Ascending aorta (tissue), 2 donors: ENCODE measurements around the gene SGPL1. TPM values are rescaled to one million over a fixed set of nuclear protein-coding genes. Genes with fewer than 3 reads are reported as not detected.

Source experiments
- DNase-seq, 2 donors: peaks; one replicate each; pipeline ENCODE4 v3.0.0-alpha.2; 2019; ENCODE audit warnings: low spot score in 2 of 2
- H3K27ac ChIP-seq, 2 donors: fragments of 200-600 bp; sonication (generic); one replicate each; pipeline ENCODE4 v1.5.1; 2016 to 2017; ENCODE audit warnings: mild to moderate bottlenecking in 1 of 2
- H3K27me3 ChIP-seq: fragments of 200-600 bp; sonication (generic); one replicate; pipeline ENCODE4 v1.5.1; 2017
- H3K36me3 ChIP-seq, 2 donors: fragments of 200-600 bp; sonication (generic); one replicate each; pipeline ENCODE4 v1.5.1; 2016
- H3K4me1 ChIP-seq, 2 donors: fragments of 200-600 bp; sonication (generic); one replicate each; pipeline ENCODE4 v1.5.1; 2016 to 2017; ENCODE audit warnings: mild to moderate bottlenecking in 1 of 2
- H3K4me3 ChIP-seq, 2 donors: fragments of 200-600 bp; sonication (generic); one replicate each; pipeline ENCODE4 v1.5.1; 2016 to 2017; ENCODE audit warnings: mild to moderate bottlenecking in 1 of 2
- H3K9me3 ChIP-seq, 2 donors: fragments of 200-600 bp; sonication (generic); one replicate each; pipeline ENCODE4 v1.5.1; 2016
- intact Hi-C: fragments of 100-400 bp; cut with DNase I; formaldehyde crosslinking; loops from one replicate; pipeline ENCODE4 v1.15.1; 2023
- total RNA-seq: library from RNA; depleted of rRNA; stranded (reverse); fragments of >200 nt; gene quantifications from one replicate; pipeline ENCODE4 v1.1.0, GENCODE V29; 2016
- TF ChIP-seq, protein P1 (sequence below), 3 experiments: fragments of 200-600 bp in 2 of 3; fragments of 450-650 bp in 1 of 3; sonication (generic) in 2 of 3; IDR thresholded peaks; one replicate each; pipeline ENCODE4 v1.5.1; 2016 to 2019; ENCODE audit warnings: antibody characterized with exemption in 3 of 3, mild to moderate bottlenecking in 1 of 3, moderate library complexity in 1 of 3

Gene SGPL1
- total RNA-seq, 1 donor from 2014 or later: 6.2 TPM

DNA sequence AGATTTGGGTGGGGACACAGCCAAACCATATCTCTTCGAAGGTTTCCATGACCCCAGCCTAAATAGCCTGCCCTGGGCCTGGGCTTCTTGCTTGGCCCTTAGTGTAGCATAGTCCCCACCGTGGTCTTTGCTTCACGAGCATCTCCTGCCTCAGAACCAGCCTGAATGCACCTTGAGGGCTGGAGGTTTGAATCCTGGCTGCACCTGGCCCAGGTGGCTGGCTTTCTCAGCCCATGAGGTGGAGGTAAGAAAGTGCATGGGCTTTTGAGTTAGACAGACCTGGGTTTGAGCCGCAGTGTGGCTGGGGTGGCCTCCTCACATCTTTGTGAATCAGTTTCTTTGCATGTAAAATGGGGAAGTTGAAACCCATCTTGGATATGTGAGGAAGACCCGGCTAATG, 96.8 kb downstream of the SGPL1 start:
- no peak for DNase-seq
- H3K9me3 ChIP-seq: no peaks in the 10 kb centered on the region
- intact Hi-C loops: no loop called here
- no peaks in the 10 kb centered on the region for H3K27me3 ChIP-seq
- TF ChIP-seq, protein P1, sequence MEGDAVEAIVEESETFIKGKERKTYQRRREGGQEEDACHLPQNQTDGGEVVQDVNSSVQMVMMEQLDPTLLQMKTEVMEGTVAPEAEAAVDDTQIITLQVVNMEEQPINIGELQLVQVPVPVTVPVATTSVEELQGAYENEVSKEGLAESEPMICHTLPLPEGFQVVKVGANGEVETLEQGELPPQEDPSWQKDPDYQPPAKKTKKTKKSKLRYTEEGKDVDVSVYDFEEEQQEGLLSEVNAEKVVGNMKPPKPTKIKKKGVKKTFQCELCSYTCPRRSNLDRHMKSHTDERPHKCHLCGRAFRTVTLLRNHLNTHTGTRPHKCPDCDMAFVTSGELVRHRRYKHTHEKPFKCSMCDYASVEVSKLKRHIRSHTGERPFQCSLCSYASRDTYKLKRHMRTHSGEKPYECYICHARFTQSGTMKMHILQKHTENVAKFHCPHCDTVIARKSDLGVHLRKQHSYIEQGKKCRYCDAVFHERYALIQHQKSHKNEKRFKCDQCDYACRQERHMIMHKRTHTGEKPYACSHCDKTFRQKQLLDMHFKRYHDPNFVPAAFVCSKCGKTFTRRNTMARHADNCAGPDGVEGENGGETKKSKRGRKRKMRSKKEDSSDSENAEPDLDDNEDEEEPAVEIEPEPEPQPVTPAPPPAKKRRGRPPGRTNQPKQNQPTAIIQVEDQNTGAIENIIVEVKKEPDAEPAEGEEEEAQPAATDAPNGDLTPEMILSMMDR (IDR thresholded peaks at IDR 0.05): no peak
- no peak overlapping the region for H3K27ac ChIP-seq
- no peak overlapping the region for H3K4me3 ChIP-seq
- H3K36me3 ChIP-seq: no peaks in the 10 kb centered on the region
- H3K4me1 ChIP-seq: no peaks in the 10 kb centered on the region

DNA sequence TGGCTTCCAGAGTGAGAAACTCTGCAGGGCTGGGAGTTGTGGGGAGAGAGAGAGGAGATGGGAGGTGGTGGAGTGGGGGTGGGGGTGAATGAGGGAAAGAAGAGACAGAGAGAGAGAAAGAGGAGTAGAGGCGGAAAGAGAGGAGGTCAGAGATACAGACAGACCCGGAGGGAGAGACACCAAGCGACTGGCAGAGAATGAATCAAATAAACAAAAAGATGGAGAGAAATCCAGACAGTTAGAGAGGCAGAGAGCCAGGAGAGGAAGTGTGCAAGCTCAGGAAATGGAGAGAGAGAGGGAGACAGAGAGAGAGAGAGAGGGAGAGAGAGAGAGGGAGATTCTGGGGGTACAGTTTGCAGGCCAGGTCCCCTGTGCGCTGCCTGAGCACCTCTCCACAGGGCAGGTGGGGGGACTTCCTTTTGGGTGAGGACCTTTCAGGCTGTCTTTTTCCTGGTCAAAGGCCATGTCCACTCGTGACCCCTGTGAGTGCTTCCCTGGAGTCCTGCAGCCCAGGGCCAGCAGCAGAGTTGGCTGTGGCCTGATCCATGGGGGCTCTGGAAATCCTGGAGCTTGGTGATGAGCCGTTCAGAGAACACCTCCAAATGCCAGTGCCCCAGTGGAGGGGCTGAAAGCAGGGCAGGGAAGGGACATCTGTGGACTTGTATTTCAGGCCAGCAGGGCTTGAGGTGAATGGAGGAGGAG, 97.6 kb downstream of the SGPL1 start:
- Histone ChIP-seq H3K4me3 (no peak overlapping the region), H3K36me3 (no peaks in the 10 kb centered on the region), H3K4me1 (no peaks in the 10 kb centered on the region), H3K27me3 (no peaks in the 10 kb centered on the region), H3K9me3 (no peaks in the 10 kb centered on the region), H3K27ac (no peak overlapping the region)
- intact Hi-C loops: no loop called here
- no peak for DNase-seq
- TF ChIP-seq, protein P1 (IDR thresholded peaks at IDR 0.05): no peak

DNA sequence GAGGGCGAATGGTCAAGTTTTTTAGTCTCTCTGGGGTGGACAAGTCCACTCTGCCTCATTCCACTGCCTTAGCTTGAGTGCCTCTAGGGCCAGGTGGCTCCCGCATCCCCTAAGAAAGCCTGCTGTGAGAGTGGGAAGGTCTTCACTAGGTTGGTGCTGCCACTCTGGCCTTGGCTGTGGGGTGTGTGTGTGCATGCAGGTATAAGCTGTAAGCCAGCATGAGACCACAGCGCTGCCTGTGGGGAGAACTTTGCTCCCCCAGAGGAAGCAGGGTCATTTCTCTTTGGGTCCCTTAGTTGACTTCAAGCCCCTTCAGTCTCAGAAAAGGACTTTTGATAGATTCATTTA, 98.1 kb downstream of the SGPL1 start:
- intact Hi-C loops: no loop called here
- TF ChIP-seq, protein P1 (IDR thresholded peaks at IDR 0.05): no peak

DNA sequence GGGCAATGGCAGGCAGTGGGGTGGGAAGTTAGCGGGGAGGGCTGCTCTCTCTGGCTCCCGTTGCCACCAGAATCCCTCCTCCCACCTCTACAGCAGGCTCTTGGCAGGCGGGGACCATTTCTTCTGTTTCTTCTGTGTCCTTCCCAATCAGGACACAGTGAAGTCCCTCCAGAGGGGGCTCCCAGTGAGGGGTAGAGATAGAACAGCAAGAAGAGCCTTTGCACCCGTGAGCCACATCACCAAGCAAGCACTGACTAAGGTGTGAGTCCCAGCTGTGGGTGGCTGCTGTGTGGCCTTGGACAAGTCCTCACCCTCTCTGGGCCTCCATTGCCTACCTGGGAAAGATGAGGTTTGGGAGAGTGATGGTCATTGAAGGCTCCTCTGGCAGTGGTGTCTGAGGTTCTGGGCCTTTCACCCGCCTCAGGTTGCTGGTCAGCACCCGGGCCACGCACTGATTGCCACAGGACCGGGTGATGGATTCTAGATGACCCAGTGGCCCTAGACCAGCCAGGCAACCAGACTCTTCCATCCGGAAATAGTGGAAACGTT, 98.6 kb downstream of the SGPL1 start:
- no peak overlapping the region for H3K27ac ChIP-seq
- H3K27me3 ChIP-seq: no peaks in the 10 kb centered on the region
- DNase-seq: no peak
- TF ChIP-seq, protein P1 (IDR thresholded peaks at IDR 0.05): no peak
- no peaks in the 10 kb centered on the region for H3K4me1 ChIP-seq
- H3K9me3 ChIP-seq: no peaks in the 10 kb centered on the region
- no peak overlapping the region for H3K4me3 ChIP-seq
- intact Hi-C loops: no loop called here
- H3K36me3 ChIP-seq: no peaks in the 10 kb centered on the region

More for the DNA sequence above, 98.1 kb downstream of the SGPL1 start:
- Histone ChIP-seq H3K9me3 (no peaks in the 10 kb centered on the region), H3K36me3 (no peaks in the 10 kb centered on the region), H3K4me3 (no peak overlapping the region), H3K4me1 (no peaks in the 10 kb centered on the region), H3K27ac (no peak overlapping the region), H3K27me3 (no peaks in the 10 kb centered on the region)
- no peak for DNase-seq

DNA sequence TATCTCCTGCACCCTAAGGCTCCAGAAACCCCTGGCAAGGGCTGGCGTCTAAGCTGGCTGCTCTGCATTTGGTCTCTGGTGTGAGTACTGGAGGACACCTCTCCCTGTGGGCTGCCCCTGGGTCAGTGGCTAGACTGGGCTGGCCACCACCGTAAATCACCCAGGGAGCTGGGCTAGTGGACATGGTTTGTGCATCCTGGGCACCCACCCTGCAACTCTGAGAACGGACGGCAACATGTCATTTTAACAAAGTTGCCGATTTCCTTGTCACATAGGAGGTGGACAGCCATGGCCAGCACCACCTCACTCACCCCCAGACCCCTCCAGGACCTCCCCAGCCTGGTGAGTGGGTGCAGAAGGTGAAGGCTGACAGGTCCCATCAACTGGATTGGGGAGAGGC, 99.5 kb downstream of the SGPL1 start:
- Histone ChIP-seq H3K9me3 (no peaks in the 10 kb centered on the region), H3K4me3 (no peak overlapping the region), H3K27me3 (no peaks in the 10 kb centered on the region), H3K27ac (no peak overlapping the region), H3K4me1 (no peaks in the 10 kb centered on the region), H3K36me3 (no peaks in the 10 kb centered on the region)
- intact Hi-C loops: no loop called here
- TF ChIP-seq, protein P1 (IDR thresholded peaks at IDR 0.05): no peak
- DNase-seq: no peak
